PC-3 (cell line): ENCODE measurements around the gene CCT6B. TPM values are rescaled to one million over a fixed set of nuclear protein-coding genes. Genes with fewer than 3 reads are reported as not detected.

ENCODE experiments used
- ATAC-seq: fragments of 200-7000 bp; cut with Tn5 transposase; 2 replicates; pipeline ENCODE4 v1.9.1; 2020; ENCODE audit warnings: mild to moderate bottlenecking, moderate library complexity
- BruUV-seq: library from RNA; stranded (reverse); fragments of 400-500 nt; replicated peaks from 2 replicates; lab custom pipeline; 2021; lab: Mats Ljungman, UMichigan
- CTCF ChIA-PET: fragments of 300-600 bp; sonication (Branson Sonifier 250); formaldehyde crosslinking; loops from one replicate; lab custom pipeline; 2022; ENCODE audit warnings: antibody characterized with exemption; lab: Charles Lee
- POLR2A ChIA-PET: fragments of 300-600 bp; sonication (Branson Sonifier 250); formaldehyde crosslinking; loops from one replicate; lab custom pipeline; 2022; ENCODE audit warnings: antibody characterized with exemption; ENCODE audit not compliant: unreplicated experiment; lab: Charles Lee
- DNase-seq: peaks from one replicate; pipeline ENCODE4 v3.0.0-alpha.2; 2015
- H2AFZ ChIP-seq: fragments of 300-600 bp; sonication (generic); 2 replicates; pipeline ENCODE4 v1.6.0; 2016; ENCODE audit warnings: antibody characterized with exemption, low read length
- H3F3A ChIP-seq: fragments of 300-600 bp; sonication (generic); one replicate; pipeline ENCODE4 v1.6.0; 2017; ENCODE audit warnings: antibody characterized with exemption, low read length, control low read depth, mild to moderate bottlenecking; ENCODE audit not compliant: unreplicated experiment
- H3K27ac ChIP-seq: fragments of 300-600 bp; sonication (generic); 2 replicates; pipeline ENCODE4 v1.5.1; 2016; ENCODE audit warnings: mild to moderate bottlenecking, low read length
- H3K27me3 ChIP-seq: fragments of 300-600 bp; sonication (generic); 2 replicates; pipeline ENCODE4 v1.6.1; 2016; ENCODE audit warnings: low read length, mixed read lengths
- H3K36me3 ChIP-seq: fragments of 300-600 bp; sonication (generic); 2 replicates; pipeline ENCODE4 v1.6.1; 2016; ENCODE audit warnings: low read depth, mixed run types, low read length, mixed read lengths
- H3K4me1 ChIP-seq: fragments of 300-600 bp; sonication (generic); 2 replicates; pipeline ENCODE4 v1.5.1; 2016; ENCODE audit warnings: low read length; ENCODE audit not compliant: insufficient read depth
- H3K4me2 ChIP-seq: fragments of 300-600 bp; sonication (generic); 2 replicates; pipeline ENCODE4 v1.6.0; 2016; ENCODE audit warnings: low read length
- H3K4me3 ChIP-seq: fragments of 300-600 bp; sonication (generic); 2 replicates; pipeline ENCODE4 v1.5.1; 2016; ENCODE audit warnings: mild to moderate bottlenecking, low read length, mixed read lengths
- H3K79me2 ChIP-seq: fragments of 300-600 bp; sonication (generic); 2 replicates; pipeline ENCODE4 v1.6.1; 2017; ENCODE audit warnings: low read length, mixed read lengths
- H3K9ac ChIP-seq: fragments of 300-600 bp; sonication (generic); 2 replicates; pipeline ENCODE4 v1.6.0; 2016; ENCODE audit warnings: mild to moderate bottlenecking, low read length
- H3K9me2 ChIP-seq: fragments of 300-600 bp; sonication (generic); replicated peaks from 2 replicates; pipeline ENCODE4 v1.6.1; 2016; ENCODE audit warnings: mixed run types, low read length, mixed read lengths
- H3K9me3 ChIP-seq: fragments of 300-600 bp; sonication (generic); 2 replicates; pipeline ENCODE4 v1.6.1; 2016; ENCODE audit warnings: low read length, mixed read lengths
- H4K20me1 ChIP-seq: fragments of 300-600 bp; sonication (generic); 2 replicates; pipeline ENCODE4 v1.6.1; 2016; ENCODE audit warnings: low read length, mixed read lengths
- EZH2 ChIP-seq: fragments of 300-600 bp; sonication (generic); IDR thresholded peaks from one replicate; pipeline ENCODE4 v1.6.1; 2017; ENCODE audit warnings: antibody characterized with exemption, mild to moderate bottlenecking, low read length; ENCODE audit not compliant: unreplicated experiment
- EZH2phosphoT487 ChIP-seq: fragments of 300-600 bp; sonication (generic); IDR thresholded peaks from 2 replicates; pipeline ENCODE4 v1.6.1; 2018; ENCODE audit warnings: mild to moderate bottlenecking, antibody characterized with exemption, low read length, borderline replicate concordance
- intact Hi-C: fragments of 100-400 bp; cut with micrococcal nuclease; formaldehyde crosslinking; loops from 2 replicates; pipeline ENCODE4 v1.9.0; 2023
- total RNA-seq: library from RNA; depleted of rRNA; stranded (reverse); fragments of >200 nt; gene quantifications from 2 replicates; pipeline ENCODE4 v1.2.3, GENCODE V29; 2014
- TF ChIP-seq, protein P1 (sequence below): fragments of 300-600 bp; sonication (generic); conservative IDR thresholded peaks from 2 replicates; pipeline ENCODE4 v1.5.1; 2017; ENCODE audit warnings: antibody characterized with exemption, low read depth, mild to moderate bottlenecking, low read length

Gene CCT6B
- total RNA-seq, 1 experiment from 2014 or later, result 0.33 TPM

DNA sequence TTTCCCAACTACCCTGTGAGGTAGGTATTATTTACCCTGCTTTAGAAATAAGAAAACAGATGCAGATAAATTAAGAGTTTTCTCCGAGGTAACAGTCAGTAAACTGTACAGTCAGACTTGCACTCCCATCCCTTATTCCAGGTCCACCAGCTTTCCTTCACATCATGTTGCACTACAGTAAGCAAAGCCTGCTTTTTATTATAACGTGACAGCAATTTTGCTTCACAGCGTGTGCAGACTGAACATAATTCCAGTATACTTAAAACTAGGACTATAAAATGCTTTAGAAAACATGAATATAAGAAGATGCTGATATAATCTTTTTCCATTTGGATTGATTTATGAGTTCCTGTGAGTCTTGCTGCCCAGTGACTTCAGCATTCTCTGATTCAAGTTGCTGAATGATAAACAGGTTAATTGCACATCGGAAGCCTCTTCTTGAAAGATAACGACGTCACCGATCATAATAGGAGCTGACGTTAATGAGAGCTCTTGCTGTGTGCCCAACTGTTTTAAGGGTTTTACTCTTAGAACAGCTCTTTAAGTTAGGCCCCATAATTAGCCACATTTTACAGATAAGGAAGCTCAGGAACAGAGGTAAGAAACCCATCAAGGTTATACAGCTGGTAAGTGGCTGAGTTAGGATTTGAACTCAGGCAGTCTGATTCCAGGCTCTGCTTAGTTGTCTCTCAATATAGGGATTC is 20.4 kb upstream of the CCT6B start:
- CTCF ChIA-PET, result no interaction called here
- DNase-seq (no peak), ATAC-seq (no peak)
- H2AFZ ChIP-seq, result peak overlapping the region; percentile 89; the same call in 1 of the 2 replicates
- intact Hi-C loops, result loop anchor here (5.0 kb wide), 1 partner anchor 136 kb away; the partner anchor contains the start of gene RAD51D
- peak overlapping the region; percentile 99 for H3K9ac ChIP-seq
- H3K27ac ChIP-seq, result peak overlapping the region; percentile 89
- H3K79me2 ChIP-seq, result peaks cover 37% of the 10 kb centered on the region
- TF ChIP-seq, protein P1, sequence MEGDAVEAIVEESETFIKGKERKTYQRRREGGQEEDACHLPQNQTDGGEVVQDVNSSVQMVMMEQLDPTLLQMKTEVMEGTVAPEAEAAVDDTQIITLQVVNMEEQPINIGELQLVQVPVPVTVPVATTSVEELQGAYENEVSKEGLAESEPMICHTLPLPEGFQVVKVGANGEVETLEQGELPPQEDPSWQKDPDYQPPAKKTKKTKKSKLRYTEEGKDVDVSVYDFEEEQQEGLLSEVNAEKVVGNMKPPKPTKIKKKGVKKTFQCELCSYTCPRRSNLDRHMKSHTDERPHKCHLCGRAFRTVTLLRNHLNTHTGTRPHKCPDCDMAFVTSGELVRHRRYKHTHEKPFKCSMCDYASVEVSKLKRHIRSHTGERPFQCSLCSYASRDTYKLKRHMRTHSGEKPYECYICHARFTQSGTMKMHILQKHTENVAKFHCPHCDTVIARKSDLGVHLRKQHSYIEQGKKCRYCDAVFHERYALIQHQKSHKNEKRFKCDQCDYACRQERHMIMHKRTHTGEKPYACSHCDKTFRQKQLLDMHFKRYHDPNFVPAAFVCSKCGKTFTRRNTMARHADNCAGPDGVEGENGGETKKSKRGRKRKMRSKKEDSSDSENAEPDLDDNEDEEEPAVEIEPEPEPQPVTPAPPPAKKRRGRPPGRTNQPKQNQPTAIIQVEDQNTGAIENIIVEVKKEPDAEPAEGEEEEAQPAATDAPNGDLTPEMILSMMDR, result no peak
- no peak for TF ChIP-seq EZH2
- no peak for TF ChIP-seq EZH2phosphoT487
- no peaks in the 10 kb centered on the region for H3K9me3 ChIP-seq
- POLR2A ChIA-PET, result interaction anchor here (0.6 kb wide), 1 partner anchor 30 kb away, joined by 3 read pairs; no protein-coding TSS in a partner anchor
- H3K9me2 ChIP-seq, result no peaks in the 10 kb centered on the region
- H3F3A ChIP-seq, result no peaks in the 10 kb centered on the region
- H3K4me3 ChIP-seq, result peak overlapping the region; percentile 91
- H4K20me1 ChIP-seq, result no peaks in the 10 kb centered on the region
- H3K4me1 ChIP-seq, result peaks cover 19% of the 10 kb centered on the region
- no peaks in the 10 kb centered on the region for H3K27me3 ChIP-seq
- H3K36me3 ChIP-seq, result peaks cover 3% of the 10 kb centered on the region
- no TSS peak for BruUV-seq
- H3K4me2 ChIP-seq, result peak overlapping the region; percentile 96

DNA sequence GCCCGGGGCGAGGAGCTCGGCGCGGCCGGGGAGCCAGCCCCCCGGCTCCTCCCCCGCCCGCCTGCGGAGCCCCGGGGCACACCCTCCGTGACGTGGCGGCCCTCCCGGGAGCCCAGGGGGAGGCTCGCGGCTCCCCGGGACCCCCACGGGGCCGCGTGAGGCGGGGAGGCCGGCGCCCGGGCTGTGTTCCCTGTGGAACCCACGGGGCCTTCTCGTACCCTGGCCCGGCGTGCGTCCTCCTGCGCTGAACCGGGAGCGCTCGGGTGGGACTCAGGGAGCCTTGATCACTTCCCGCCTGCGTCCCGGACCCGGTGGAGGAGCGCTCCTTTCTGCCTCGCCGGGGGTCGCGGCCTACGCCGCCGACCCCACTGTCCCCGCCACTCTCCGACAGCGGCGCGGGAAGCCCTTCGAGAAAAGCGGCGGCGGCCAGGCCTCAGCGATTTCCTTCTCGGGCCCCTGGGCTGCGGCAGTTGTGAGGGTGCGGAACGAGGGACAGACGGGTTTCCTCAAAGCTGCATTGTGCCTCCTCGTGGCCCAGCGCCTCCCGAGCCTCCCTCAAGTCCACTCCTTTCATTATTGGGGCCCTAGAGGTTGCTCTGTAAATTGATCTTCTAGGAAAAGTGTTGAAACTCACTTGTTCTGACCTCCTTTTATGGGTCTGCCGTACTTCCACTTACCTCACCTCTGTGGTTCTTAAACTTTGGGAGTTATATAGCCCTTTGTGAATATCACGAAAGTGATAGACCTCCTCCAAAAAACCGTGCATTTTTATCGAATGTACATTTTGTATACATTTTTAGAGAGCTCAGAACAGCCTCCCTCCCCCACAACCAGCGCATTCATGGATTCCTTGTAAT is 19.6 kb upstream of the CCT6B start:
- no peaks in the 10 kb centered on the region for H4K20me1 ChIP-seq
- H3F3A ChIP-seq, result no peaks in the 10 kb centered on the region
- H3K27ac ChIP-seq, result peak overlapping the region; percentile 89
- no peaks in the 10 kb centered on the region for H3K27me3 ChIP-seq
- DNase-seq (peak; percentile 60), ATAC-seq (peak; percentile 84)
- POLR2A ChIA-PET, result interaction anchor here (0.6 kb wide), 1 partner anchor 29 kb away, joined by 3 read pairs; no protein-coding TSS in a partner anchor
- H3K4me2 ChIP-seq, result peak overlapping the region; percentile 96
- intact Hi-C loops, result loop anchor here (5.0 kb wide), 1 partner anchor 136 kb away; the partner anchor contains the start of gene RAD51D
- BruUV-seq, result TSS peak; percentile 64
- peaks cover 3% of the 10 kb centered on the region for H3K36me3 ChIP-seq
- H3K9ac ChIP-seq, result peak overlapping the region; percentile 99
- H3K9me3 ChIP-seq, result no peaks in the 10 kb centered on the region
- CTCF ChIA-PET, result interaction anchor here (0.5 kb wide), 1 partner anchor 257 kb away, joined by 3 read pairs; no protein-coding TSS in a partner anchor
- peak overlapping the region; percentile 91 for H3K4me3 ChIP-seq
- H3K4me1 ChIP-seq, result peaks cover 19% of the 10 kb centered on the region
- H3K79me2 ChIP-seq, result peaks cover 37% of the 10 kb centered on the region
- TF ChIP-seq EZH2phosphoT487 (no peak), EZH2 (no peak)
- TF ChIP-seq, protein P1, result peak; percentile 51; the same call in 1 of the 2 replicates
- H3K9me2 ChIP-seq, result no peaks in the 10 kb centered on the region
- peak overlapping the region; percentile 89 for H2AFZ ChIP-seq
